Esophagus squamous epithelium (tissue), 5 donors: Measurements from ENCODE around the gene NKX2-3. TPM values are rescaled to one million over a fixed set of nuclear protein-coding genes. Genes with fewer than 3 reads are reported as not detected.

Experiments used
- DNase-seq: peaks from one replicate; lab custom pipeline; 2025; lab: John Stamatoyannopoulos, UW
- H3K27ac ChIP-seq, 4 donors: fragments of 200-600 bp; sonication (generic); one replicate each; pipeline ENCODE4 v1.5.1; 2016 to 2019; ENCODE audit warnings: mild to moderate bottlenecking in 1 of 4
- H3K27me3 ChIP-seq, 4 donors: fragments of 200-600 bp; sonication (generic); 1 replicate in 3 of 4; 2 replicates in 1 of 4; pipeline versions ENCODE4 v1.5.1 to v1.6.0; 2017 to 2021; ENCODE audit warnings: antibody characterized with exemption in 1 of 4
- H3K36me3 ChIP-seq, 3 donors: fragments of 200-600 bp; sonication (generic); one replicate each; pipeline ENCODE4 v1.5.1; 2016 to 2019
- H3K4me1 ChIP-seq, 3 donors: fragments of 200-600 bp; sonication (generic); one replicate each; pipeline ENCODE4 v1.5.1; 2017 to 2019
- H3K4me3 ChIP-seq, 4 donors: fragments of 200-600 bp; sonication (generic); 1 replicate in 3 of 4; 2 replicates in 1 of 4; pipeline ENCODE4 v1.5.1; 2016 to 2019; ENCODE audit warnings: mild to moderate bottlenecking in 2 of 4, moderate library complexity in 1 of 4
- H3K9me3 ChIP-seq, 3 donors: fragments of 200-600 bp; sonication (generic); one replicate each; pipeline ENCODE4 v1.5.1; 2016 to 2019
- CTCF ChIP-seq, 6 experiments: fragments of 450-650 bp in 4 of 6; fragments of 200-600 bp in 2 of 6; sonication (generic) in 2 of 6; IDR thresholded peaks; one replicate each; pipeline ENCODE4 v1.5.1; 2016 to 2019; ENCODE audit warnings: antibody characterized with exemption in 6 of 6, mild to moderate bottlenecking in 4 of 6, moderate library complexity in 4 of 6
- POLR2A ChIP-seq, 4 donors: fragments of 450-650 bp; IDR thresholded peaks; one replicate each; pipeline ENCODE4 v1.6.1; 2017; ENCODE audit warnings: antibody characterized with exemption in 4 of 4, mild to moderate bottlenecking in 4 of 4, moderate library complexity in 3 of 4
- WGBS, 2 donors: methylation state at CpG; one replicate each; pipeline ENCODE4 v1.1.5; 2018; 5-methylcytosine and 5-hydroxymethylcytosine counted together
- intact Hi-C: fragments of 100-400 bp; cut with DNase I; formaldehyde crosslinking; loops from one replicate; pipeline ENCODE4 v1.15.0; 2022
- total RNA-seq, 4 donors: library from RNA; depleted of rRNA; stranded (reverse); fragments of >200 nt; gene quantifications; one replicate each; pipeline ENCODE4 v1.1.0, GENCODE V29; 2016
- donor health status: DM: yes; HTN: yes; CAD: no.

The NKX2-3 gene
- total RNA-seq, 4 donors from 2014 or later = 0.19 to 0.40 TPM; not detected in 2

GRCh38 chr10:99551158-99551557 lies 18.4 kb downstream of the NKX2-3 start:
- Histone ChIP-seq H3K4me1 (no peaks in the 10 kb centered on the region), H3K27me3 (peaks cover 0 to 98% (median 0%) of the 10 kb centered on the region in 4 donors), H3K9me3 (no peaks in the 10 kb centered on the region), H3K36me3 (no peaks in the 10 kb centered on the region), H3K27ac (no peak overlapping the region), H3K4me3 (no peak overlapping the region)
- DNase-seq = no peak
- intact Hi-C loops = loop anchor here (10.0 kb wide), 1 partner anchor 164 kb away; no protein-coding TSS in a partner anchor
- 23 to 33% methylated on average over 5 of the region's 5 CpGs for WGBS, 2 donors
- TF ChIP-seq POLR2A (IDR thresholded peaks at IDR 0.05) = no peak
- TF ChIP-seq CTCF (IDR thresholded peaks at IDR 0.05) = no peak

GRCh38 chr10:99551616-99552015 lies 18.9 kb downstream of the NKX2-3 start:
- no peak overlapping the region for H3K27ac ChIP-seq
- H3K4me1 ChIP-seq = no peaks in the 10 kb centered on the region
- no peak overlapping the region for H3K4me3 ChIP-seq
- TF ChIP-seq CTCF (IDR thresholded peaks at IDR 0.05) (no peak), POLR2A (IDR thresholded peaks at IDR 0.05) (no peak)
- 32 to 33% methylated on average over 3 of the region's 3 CpGs for WGBS, 2 donors
- no peaks in the 10 kb centered on the region for H3K9me3 ChIP-seq
- no peaks in the 10 kb centered on the region for H3K36me3 ChIP-seq
- intact Hi-C loops = loop anchor here (10.0 kb wide), 1 partner anchor 163 kb away; no protein-coding TSS in a partner anchor
- DNase-seq = no peak
- H3K27me3 ChIP-seq = peaks cover 0 to 96% (median 0%) of the 10 kb centered on the region in 4 donors

DNA sequence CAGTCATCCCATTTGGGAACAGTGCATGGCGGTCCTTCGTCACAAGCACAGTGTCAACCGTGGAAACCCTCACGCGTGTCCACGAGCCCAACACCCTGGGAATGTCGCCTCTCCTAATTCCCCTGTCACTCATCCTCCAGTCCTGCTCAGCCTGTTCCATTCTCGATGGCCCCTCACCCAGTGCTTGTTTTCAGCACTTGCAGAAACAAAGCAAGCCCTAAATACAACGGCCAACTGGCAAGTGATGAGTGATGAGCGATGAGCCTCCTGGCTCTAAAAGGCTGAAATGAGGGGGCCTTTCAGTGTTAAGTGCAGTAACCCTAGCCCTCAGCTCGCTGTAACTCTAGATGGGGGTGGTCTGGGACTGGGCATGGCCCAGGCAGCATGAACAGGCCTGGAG lies 22.6 kb downstream of the NKX2-3 start:
- Histone ChIP-seq H3K27me3 (peaks cover 0 to 74% (median 0%) of the 10 kb centered on the region in 4 donors), H3K9me3 (no peaks in the 10 kb centered on the region), H3K4me3 (no peak overlapping the region), H3K27ac (no peak overlapping the region), H3K36me3 (no peaks in the 10 kb centered on the region), H3K4me1 (no peaks in the 10 kb centered on the region)
- no peak for TF ChIP-seq POLR2A (IDR thresholded peaks at IDR 0.05)
- TF ChIP-seq CTCF (IDR thresholded peaks at IDR 0.05) = no peak
- DNase-seq = no peak
- 72 to 77% methylated on average over 11 of the region's 11 CpGs for WGBS, 2 donors
- intact Hi-C loops = loop anchor here (10.0 kb wide), 1 partner anchor 159 kb away; no protein-coding TSS in a partner anchor

GRCh38 chr10:99555825-99556523 lies 23.2 kb downstream of the NKX2-3 start:
- H3K36me3 ChIP-seq = no peaks in the 10 kb centered on the region
- peaks cover 0 to 68% (median 0%) of the 10 kb centered on the region in 4 donors for H3K27me3 ChIP-seq
- no peaks in the 10 kb centered on the region for H3K4me1 ChIP-seq
- H3K27ac ChIP-seq = no peak overlapping the region
- WGBS, 2 donors = 26 to 44% methylated on average over 6 of the region's 6 CpGs
- intact Hi-C loops = loop anchor here (10.0 kb wide), 1 partner anchor 159 kb away; no protein-coding TSS in a partner anchor
- no peak overlapping the region for H3K4me3 ChIP-seq
- no peaks in the 10 kb centered on the region for H3K9me3 ChIP-seq
- TF ChIP-seq POLR2A (IDR thresholded peaks at IDR 0.05) = no peak
- no peak for DNase-seq

DNA sequence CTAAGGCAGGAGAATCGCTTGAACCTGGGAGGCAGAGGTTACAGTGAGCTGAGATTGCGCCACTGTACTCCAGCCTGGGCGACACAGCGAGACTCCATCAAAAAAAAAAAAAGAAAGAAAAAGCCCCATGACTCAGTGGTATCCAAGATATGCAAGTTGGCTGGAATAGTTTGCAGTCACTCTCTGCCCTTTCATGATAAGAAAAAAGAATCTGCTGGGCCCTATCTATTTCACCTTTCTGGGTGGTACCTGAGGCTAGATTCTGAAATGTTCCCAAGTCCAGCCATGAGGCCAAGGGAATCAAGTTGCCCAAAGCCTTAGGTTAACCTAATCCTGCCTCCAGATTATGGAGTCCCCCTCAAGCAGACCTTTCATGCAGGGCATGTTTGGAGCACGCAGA lies 24.3 kb downstream of the NKX2-3 start:
- no peaks in the 10 kb centered on the region for H3K36me3 ChIP-seq
- TF ChIP-seq POLR2A (IDR thresholded peaks at IDR 0.05) (no peak), CTCF (IDR thresholded peaks at IDR 0.05) (no peak)
- no peaks in the 10 kb centered on the region for H3K4me1 ChIP-seq
- intact Hi-C loops = loop anchor here (10.0 kb wide), 1 partner anchor 158 kb away; no protein-coding TSS in a partner anchor
- no peak overlapping the region for H3K4me3 ChIP-seq
- H3K9me3 ChIP-seq = no peaks in the 10 kb centered on the region
- no peak for DNase-seq
- H3K27me3 ChIP-seq = peaks cover 0 to 57% (median 0%) of the 10 kb centered on the region in 4 donors
- 68 to 87% methylated on average over 4 to 5 of the region's 5 CpGs for whole genome bisulfite sequencing, 2 donors
- no peak overlapping the region for H3K27ac ChIP-seq
